Karpas-422 (cell line): Measurements from ENCODE around the gene MVB12A. TPM values are rescaled to one million over a fixed set of nuclear protein-coding genes. Genes with fewer than 3 reads are reported as not detected.

ENCODE experiments used
- DNase-seq: peaks from one replicate; pipeline ENCODE4 v3.0.0-alpha.2; 2015
- H2AFZ ChIP-seq: fragments of 200-600 bp; sonication (generic); 2 replicates; pipeline ENCODE4 v1.6.1; 2014; ENCODE audit warnings: antibody characterized with exemption, low read length, mixed read lengths
- H3K27ac ChIP-seq: fragments of 200-600 bp; sonication (generic); 2 replicates; pipeline ENCODE4 v1.5.1; 2014; ENCODE audit warnings: mild to moderate bottlenecking, low read length, moderate library complexity
- H3K27me3 ChIP-seq: fragments of 200-600 bp; sonication (generic); 2 replicates; pipeline ENCODE4 v1.6.1; 2014; ENCODE audit warnings: low read length, mixed read lengths
- H3K36me3 ChIP-seq: fragments of 200-600 bp; sonication (generic); 2 replicates; pipeline ENCODE4 v1.6.1; 2014; ENCODE audit warnings: low read length, mixed read lengths; ENCODE audit not compliant: insufficient read depth
- H3K4me1 ChIP-seq: fragments of 200-600 bp; sonication (generic); 2 replicates; pipeline ENCODE4 v1.6.1; 2014; ENCODE audit warnings: mild to moderate bottlenecking, low read length, mixed read lengths
- H3K4me2 ChIP-seq: fragments of 200-600 bp; sonication (generic); 2 replicates; pipeline ENCODE4 v1.6.1; 2014; ENCODE audit warnings: low read length, low read depth, mild to moderate bottlenecking; ENCODE audit not compliant: poor library complexity, severe bottlenecking
- H3K4me3 ChIP-seq: fragments of 200-600 bp; sonication (generic); 2 replicates; pipeline ENCODE4 v1.5.1; 2014; ENCODE audit warnings: mild to moderate bottlenecking, antibody characterized with exemption, low read length, mixed read lengths
- H3K79me2 ChIP-seq: fragments of 200-600 bp; sonication (generic); 2 replicates; pipeline ENCODE4 v1.6.1; 2014; ENCODE audit warnings: mild to moderate bottlenecking, low read length, mixed read lengths
- H3K9ac ChIP-seq: fragments of 200-600 bp; sonication (generic); 2 replicates; pipeline ENCODE4 v1.6.0; 2014; ENCODE audit warnings: low read length
- H3K9me2 ChIP-seq: fragments of 200-600 bp; sonication (generic), shearing (Covaris generic); replicated peaks from 2 replicates; pipeline ENCODE4 v1.6.0; 2014; ENCODE audit warnings: mild to moderate bottlenecking, low read length, moderate library complexity; ENCODE audit not compliant: insufficient read depth
- H3K9me3 ChIP-seq: fragments of 300-700, 200-600 bp; sonication (generic); 2 replicates; pipeline ENCODE4 v1.6.1; 2014; ENCODE audit warnings: low read length, mixed read lengths
- H4K20me1 ChIP-seq: fragments of 200-600 bp; sonication (generic); 2 replicates; pipeline ENCODE4 v1.6.1; 2014; ENCODE audit warnings: mild to moderate bottlenecking, antibody characterized with exemption, low read length, low read depth; ENCODE audit not compliant: insufficient read depth
- total RNA-seq: library from RNA; depleted of rRNA; stranded (reverse); fragments of >200 nt; shearing (Covaris generic); gene quantifications from 2 replicates; pipeline ENCODE4 v1.2.3, GENCODE V29; 2014; ENCODE audit warnings: low replicate concordance

Gene MVB12A
- total RNA-seq, 1 experiment from 2014 or later, result 55.2 TPM

- peak; percentile 73 for DNase-seq
Measured at GRCh38 chr19:17441241-17442021, 21.6 kb downstream of the MVB12A start.

GRCh38 chr19:17445526-17446165, 25.8 kb downstream of the MVB12A start:
- H3K9me3 ChIP-seq, result peaks cover 3% of the 10 kb centered on the region; the same call in 1 of the 2 replicates
- no peak overlapping the region for H3K4me2 ChIP-seq
- no peak overlapping the region for H2AFZ ChIP-seq
- no peak for DNase-seq
- no peak overlapping the region for H3K9ac ChIP-seq
- no peaks in the 10 kb centered on the region for H4K20me1 ChIP-seq
- H3K27ac ChIP-seq, result no peak overlapping the region
- H3K4me1 ChIP-seq, result no peaks in the 10 kb centered on the region
- H3K9me2 ChIP-seq, result no peaks in the 10 kb centered on the region
- no peaks in the 10 kb centered on the region for H3K36me3 ChIP-seq
- H3K79me2 ChIP-seq, result no peaks in the 10 kb centered on the region
- no peaks in the 10 kb centered on the region for H3K27me3 ChIP-seq
- no peak overlapping the region for H3K4me3 ChIP-seq

More at GRCh38 chr19:17441241-17442021, 21.6 kb downstream of the MVB12A start:
- Histone ChIP-seq H3K4me3 (no peak overlapping the region), H3K27ac (no peak overlapping the region), H3K36me3 (no peaks in the 10 kb centered on the region), H3K27me3 (no peaks in the 10 kb centered on the region), H3K9ac (no peak overlapping the region), H2AFZ (no peak overlapping the region), H3K9me3 (peaks cover 3% of the 10 kb centered on the region; the same call in 1 of the 2 replicates), H4K20me1 (no peaks in the 10 kb centered on the region), H3K4me1 (no peaks in the 10 kb centered on the region), H3K4me2 (no peak overlapping the region), H3K79me2 (no peaks in the 10 kb centered on the region), H3K9me2 (no peaks in the 10 kb centered on the region)

- DNase-seq, result no peak
- Histone ChIP-seq H2AFZ (no peak overlapping the region), H3K79me2 (no peaks in the 10 kb centered on the region), H3K4me1 (no peaks in the 10 kb centered on the region), H4K20me1 (no peaks in the 10 kb centered on the region), H3K27me3 (no peaks in the 10 kb centered on the region), H3K9me3 (no peaks in the 10 kb centered on the region), H3K4me2 (no peak overlapping the region), H3K4me3 (no peak overlapping the region), H3K9me2 (no peaks in the 10 kb centered on the region), H3K9ac (no peak overlapping the region), H3K27ac (no peak overlapping the region), H3K36me3 (no peaks in the 10 kb centered on the region)
Measured at GRCh38 chr19:17447704-17448130, 27.9 kb downstream of the MVB12A start.

GRCh38 chr19:17448131-17448967, 28.5 kb downstream of the MVB12A start, which contains the start of gene TMEM221:
TSS of gene TMEM221 (minus strand) at chr19:17448668. CDS start at chr19:17448462, 206 bp downstream.
- no peaks in the 10 kb centered on the region for H3K79me2 ChIP-seq
- no peaks in the 10 kb centered on the region for H3K4me1 ChIP-seq
- no peaks in the 10 kb centered on the region for H3K27me3 ChIP-seq
- no peak within 1 kb of the TSS for H3K9ac ChIP-seq
- H3K4me2 ChIP-seq, result no peak within 1 kb of the TSS
- no peak within 1 kb of the TSS for H3K27ac ChIP-seq
- H3K36me3 ChIP-seq, result no peaks in the 10 kb centered on the region
- no peak within 1 kb of the TSS for H3K4me3 ChIP-seq
- peak; percentile 68 for DNase-seq
- no peaks in the 10 kb centered on the region for H4K20me1 ChIP-seq
- H2AFZ ChIP-seq, result no peak within 1 kb of the TSS
- no peaks in the 10 kb centered on the region for H3K9me3 ChIP-seq
- H3K9me2 ChIP-seq, result no peaks in the 10 kb centered on the region

- Histone ChIP-seq H3K27ac (no peak overlapping the region), H3K79me2 (no peaks in the 10 kb centered on the region), H3K4me1 (no peaks in the 10 kb centered on the region), H2AFZ (no peak overlapping the region), H3K4me2 (no peak overlapping the region), H4K20me1 (no peaks in the 10 kb centered on the region), H3K27me3 (no peaks in the 10 kb centered on the region), H3K9me2 (no peaks in the 10 kb centered on the region), H3K4me3 (no peak overlapping the region), H3K9me3 (no peaks in the 10 kb centered on the region), H3K36me3 (no peaks in the 10 kb centered on the region), H3K9ac (no peak overlapping the region)
- DNase-seq, result no peak
Measured at GRCh38 chr19:17450264-17451075, 30.6 kb downstream of the MVB12A start.

- Histone ChIP-seq H3K9me3 (no peaks in the 10 kb centered on the region), H3K9me2 (no peaks in the 10 kb centered on the region), H4K20me1 (no peaks in the 10 kb centered on the region), H3K79me2 (no peaks in the 10 kb centered on the region), H3K36me3 (no peaks in the 10 kb centered on the region), H3K4me1 (no peaks in the 10 kb centered on the region), H2AFZ (no peak overlapping the region), H3K27me3 (no peaks in the 10 kb centered on the region), H3K4me2 (no peak overlapping the region), H3K9ac (no peak overlapping the region), H3K27ac (no peak overlapping the region), H3K4me3 (no peak overlapping the region)
- DNase-seq, result no peak
Measured at GRCh38 chr19:17451820-17452219, 32.0 kb downstream of the MVB12A start.

GRCh38 chr19:17454576-17455071, 34.8 kb downstream of the MVB12A start:
- Histone ChIP-seq H3K27ac (no peak overlapping the region), H3K27me3 (no peaks in the 10 kb centered on the region), H4K20me1 (no peaks in the 10 kb centered on the region), H3K79me2 (no peaks in the 10 kb centered on the region), H3K9me2 (no peaks in the 10 kb centered on the region), H3K9me3 (no peaks in the 10 kb centered on the region), H3K9ac (no peak overlapping the region), H3K4me2 (no peak overlapping the region), H3K4me3 (no peak overlapping the region), H3K4me1 (no peaks in the 10 kb centered on the region), H2AFZ (no peak overlapping the region), H3K36me3 (no peaks in the 10 kb centered on the region)
- DNase-seq, result no peak
